ENCODE data around the gene EHBP1L1. TPM values are rescaled to one million over a fixed set of nuclear protein-coding genes. Genes with fewer than 3 reads are reported as not detected.

Gene EHBP1L1
- total and polyA plus RNA-seq, 2 of the 8 experiments (the other 6 are each of a cell fraction or from before 2014, with no cell fraction given): 4.3 to 6.6 TPM

GRCh38 chr11:65593518-65594414 lies 17.9 kb downstream of the EHBP1L1 start:
- peaks cover 0 to 4% of the 10 kb centered on the region in 2 experiments for H4K20me1 ChIP-seq (replicated peaks in 1 of 2; ENCODE audit: control insufficient read depth in 1 of 2, insufficient read depth in 2 of 2, low read length in 2 of 2)
- H3K9ac ChIP-seq (replicated peaks in 1 of 4; ENCODE audit: extremely low read depth in 1 of 4, low read depth in 3 of 4, low read length in 3 of 4): no peak overlapping the region
- H3K27ac ChIP-seq (ENCODE audit: low read depth, low read length): no peak overlapping the region
- H3K4me2 ChIP-seq (ENCODE audit: insufficient read depth in 1 of 2, low read depth in 2 of 2, low read length in 2 of 2): peak overlapping the region in 1 of 2 experiments; percentile 60; a peak in 1 of 4 replicates
- DNase-seq (ENCODE audit: low read depth in 1 of 2, low spot score in 2 of 2) (no peak), FAIRE-seq (peak; percentile 75)
- H2BK5ac ChIP-seq (ENCODE audit: low read depth, low read length): peak overlapping the region; percentile 81; the same call in 1 of the 2 replicates
- WGBS, 2 experiments (ENCODE audit: extremely low coverage in 1 of 2, insufficient coverage in 1 of 2, insufficient read length in 1 of 2, insufficient replicate concordance in 2 of 2, low coverage in 1 of 2, low lambda C conversion rate in 2 of 2, missing lambda C conversion rate in 1 of 2): 79% methylated on average over 23 of the region's 26 CpGs; no CpG with 5 or more reads in 1 of the 2 experiments
- H4K5ac ChIP-seq (ENCODE audit: insufficient read length, low read depth, low read length): no peak overlapping the region
- H3K79me2 ChIP-seq (ENCODE audit: control insufficient read depth in 1 of 2, insufficient read depth in 2 of 2, low read length in 2 of 2): no peaks in the 10 kb centered on the region
- no peak overlapping the region for H2BK20ac ChIP-seq (ENCODE audit: low read length)
- H3K14ac ChIP-seq (ENCODE audit: insufficient read length): no peak overlapping the region
- H3K27me3 ChIP-seq (replicated peaks in 1 of 4; ENCODE audit: control insufficient read depth in 3 of 4, extremely low read depth in 1 of 4, insufficient read depth in 3 of 4, low read length in 3 of 4): peaks cover 8 to 27% (median 22%) of the 10 kb centered on the region in 4 experiments
- H4K8ac ChIP-seq (ENCODE audit: extremely low read depth, insufficient read depth, low read length): no peak overlapping the region
- peak overlapping the region; percentile 48 for H4K91ac ChIP-seq (replicated peaks; ENCODE audit: insufficient read length, low read length)
- peaks cover 0 to 6% (median 2%) of the 10 kb centered on the region in 4 experiments; a peak in 3 of 8 replicates for H3K36me3 ChIP-seq (ENCODE audit: control insufficient read depth in 2 of 4, insufficient read depth in 4 of 4, low read length in 3 of 4)
- H2BK12ac ChIP-seq (ENCODE audit: low read depth, low read length): peak overlapping the region; percentile 80; the same call in 1 of the 2 replicates
- H3K4ac ChIP-seq (replicated peaks; ENCODE audit: insufficient read length, low read depth, low read length): peak overlapping the region; percentile 94
- peak overlapping the region; percentile 15; the same call in 1 of the 2 replicates for H3K18ac ChIP-seq (ENCODE audit: extremely low read depth, low read length)
- peak overlapping the region; percentile 72; the same call in 1 of the 2 replicates for H2BK15ac ChIP-seq (ENCODE audit: low read length)
- 0 out of 2 replicates have a peak overlapping the region, but pooled peaks have one; percentile 25 for H2AK5ac ChIP-seq (ENCODE audit: low read depth, low read length)
- H3K56ac ChIP-seq (replicated peaks; ENCODE audit: insufficient read length, low read depth, low read length): no peak overlapping the region
- no peak overlapping the region for H2BK120ac ChIP-seq (replicated peaks; ENCODE audit: low read depth, low read length)
- H3K4me3 ChIP-seq (ENCODE audit: extremely low read depth in 1 of 4, insufficient read depth in 2 of 4, low read depth in 3 of 4, low read length in 4 of 4): no peak overlapping the region
- ChIA-PET POLR2A (ENCODE audit: partially characterized antibody) (interaction anchor here (0.6 to 6.8 kb wide), 17 partner anchors 9 to 103 kb away, joined by 3 to 41 read pairs (median 5); partner anchors contain the start of genes EHBP1L1, MAP3K11 and PCNX3), CTCF (ENCODE audit: partially characterized antibody) (interaction anchor here (0.6 to 14.5 kb wide), 41 partner anchors 9 to 1880 kb away, joined by 3 to 227 read pairs (median 4); partner anchors contain the start of genes EHBP1L1, FAM89B, MAP3K11 and PCNX3)
- no peaks in the 10 kb centered on the region for H3K79me1 ChIP-seq (ENCODE audit: low read depth, low read length)
- no peak overlapping the region for H3K23ac ChIP-seq (ENCODE audit: insufficient read length)
- peak in 2 of 3 experiments; percentile 73 to 90; a peak in 3 of 4 replicates for TF ChIP-seq CTCF (IDR thresholded peaks at IDR 0.05; ENCODE audit: control extremely low read depth in 1 of 3, insufficient read depth in 1 of 3, low read depth in 1 of 3, low read length in 3 of 3)
- TF ChIP-seq SP4 (IDR thresholded peaks at IDR 0.05; ENCODE audit: low read length): no peak
- peak; percentile 45 to 52; a peak in 3 of 4 replicates for TF ChIP-seq RAD21 (IDR thresholded peaks at IDR 0.05 in 1 of 2, conservative IDR thresholded peaks at IDR 0.05 in 1 of 2; ENCODE audit: low read depth in 2 of 2, low read length in 2 of 2)
- no peaks in the 10 kb centered on the region for H3K9me3 ChIP-seq (ENCODE audit: insufficient read depth in 2 of 2, low read depth in 1 of 2, low read length in 1 of 2)
- no peak overlapping the region for H2AFZ ChIP-seq (ENCODE audit: low read length)
- H3K23me2 ChIP-seq (ENCODE audit: low read depth, low read length): peaks cover 9% of the 10 kb centered on the region; the same call in 1 of the 2 replicates
- peaks cover 3 to 10% (median 8%) of the 10 kb centered on the region in 4 experiments for H3K4me1 ChIP-seq (replicated peaks in 1 of 4; ENCODE audit: control insufficient read depth in 3 of 4, insufficient read depth in 4 of 4, low read length in 3 of 4)
